AG09309 (cell line): Measurements from ENCODE around the gene ING5.

Experiments used
- DNase-seq: peaks from one replicate; pipeline ENCODE4 v3.0.0-alpha.2; 2010; ENCODE audit warnings: low read depth
- H3K4me3 ChIP-seq: 2 replicates; pipeline ENCODE4 v1.5.1; 2011; ENCODE audit warnings: mild to moderate bottlenecking, low read depth, low read length, moderate library complexity; ENCODE audit not compliant: control insufficient read depth
- CTCF ChIP-seq: IDR thresholded peaks from 2 replicates; pipeline ENCODE4 v1.5.1; 2011; ENCODE audit warnings: mild to moderate bottlenecking, low read depth, low read length, inconsistent platforms; ENCODE audit not compliant: insufficient read depth, control insufficient read depth; ENCODE audit errors: missing control alignments

The ING5 gene

GRCh38 chr2:241689306-241689705, 12.5 kb upstream of the ING5 start:
- DNase-seq = no peak
- TF ChIP-seq CTCF = no peak
- no peak overlapping the region for H3K4me3 ChIP-seq

GRCh38 chr2:241690202-241690717, 11.6 kb upstream of the ING5 start:
- no peak overlapping the region for H3K4me3 ChIP-seq
- no peak for TF ChIP-seq CTCF
- DNase-seq = no peak

GRCh38 chr2:241692448-241692847, 9.4 kb upstream of the ING5 start:
- DNase-seq = no peak
- no peak for TF ChIP-seq CTCF
- no peak overlapping the region for H3K4me3 ChIP-seq

- no peak overlapping the region for H3K4me3 ChIP-seq
- no peak for DNase-seq
- no peak for TF ChIP-seq CTCF
These were observed 6.2 kb upstream of the ING5 start for GRCh38 chr2:241695651-241696050.

- no peak for DNase-seq
- TF ChIP-seq CTCF = peak; percentile 41
- peak overlapping the region; percentile 76 for H3K4me3 ChIP-seq
These were observed 765 bp upstream of the ING5 start for GRCh38 chr2:241701149-241701398.

- no peak for DNase-seq
- TF ChIP-seq CTCF = peak; percentile 26
- peak overlapping the region; percentile 66 for H3K4me3 ChIP-seq
These were observed 554 bp downstream of the ING5 start for GRCh38 chr2:241702155-241703031.

GRCh38 chr2:241703032-241703604, 1.3 kb downstream of the ING5 start:
- no peak for DNase-seq
- TF ChIP-seq CTCF = no peak
- peak overlapping the region; percentile 66 for H3K4me3 ChIP-seq
